Transverse colon (tissue), 4 donors: ENCODE data around the gene AP3B1. TPM values are rescaled to one million over a fixed set of nuclear protein-coding genes. Genes with fewer than 3 reads are reported as not detected.

Source experiments
- DNase-seq: peaks from one replicate; pipeline ENCODE4 v3.0.0-alpha.2; 2019
- H3K27ac ChIP-seq, 4 donors: fragments of 200-600 bp; sonication (generic); 2 replicates each; pipeline ENCODE4 v1.5.1; 2016 to 2018; ENCODE audit warnings: inconsistent platforms in 4 of 4
- H3K27me3 ChIP-seq: fragments of 200-600 bp; sonication (generic); 2 replicates; pipeline ENCODE4 v1.5.1; 2017; ENCODE audit warnings: inconsistent platforms
- H3K36me3 ChIP-seq, 4 donors: fragments of 200-600 bp; sonication (generic); 2 replicates each; pipeline ENCODE4 v1.5.1; 2017 to 2019; ENCODE audit warnings: inconsistent platforms in 4 of 4
- H3K4me1 ChIP-seq, 4 donors: fragments of 200-600 bp; sonication (generic); 2 replicates each; pipeline ENCODE4 v1.5.1; 2017 to 2020; ENCODE audit warnings: inconsistent platforms in 4 of 4
- H3K4me3 ChIP-seq, 4 donors: fragments of 200-600 bp; sonication (generic); 1 replicate in 1 of 4; 2 replicates in 3 of 4; pipeline versions ENCODE4 v1.5.1 to v1.6.1; 2017 to 2019; ENCODE audit warnings: inconsistent platforms in 4 of 4
- H3K9me3 ChIP-seq, 2 donors: fragments of 200-600 bp; sonication (generic); 2 replicates each; pipeline ENCODE4 v1.5.1; 2017 to 2019; ENCODE audit warnings: inconsistent platforms in 2 of 2
- EP300 ChIP-seq: sonication (generic); formaldehyde crosslinking; IDR thresholded peaks from one replicate; pipeline ENCODE4 v1.6.1; 2017; ENCODE audit warnings: antibody characterized with exemption, low read depth
- POLR2A ChIP-seq: fragments of 450-650 bp; IDR thresholded peaks from one replicate; pipeline ENCODE4 v1.6.1; 2016; ENCODE audit warnings: antibody characterized with exemption, mild to moderate bottlenecking, moderate library complexity
- POLR2AphosphoS5 ChIP-seq, 3 donors: sonication (generic); formaldehyde crosslinking; IDR thresholded peaks; one replicate each; pipeline ENCODE4 v1.6.1; 2016; ENCODE audit warnings: antibody characterized with exemption in 3 of 3
- WGBS, 2 donors: methylation state at CpG; one replicate each; pipeline ENCODE4 v1.1.5; 2018; ENCODE audit warnings: low coverage in 1 of 2; 5-methylcytosine and 5-hydroxymethylcytosine counted together
- in situ Hi-C, 4 donors: fragments of 200-750 bp; cut with MboI; loops; one replicate each; pipeline versions ENCODE4 v1.15.0 to v1.15.1; 2017; ENCODE audit warnings: low sequenced_read_pairs in 3 of 4, low pct_ligation_motif_present in 1 of 4, low pct_unique_long_range_greater_than_20kb in 1 of 4
- intact Hi-C: fragments of 100-400 bp; cut with DNase I; formaldehyde crosslinking; loops from one replicate; pipeline ENCODE4 v1.15.1; 2023; ENCODE audit warnings: low total_unique reads
- total RNA-seq, 4 donors: library from RNA; depleted of rRNA; stranded (reverse); fragments of >200 nt; gene quantifications; one replicate each; pipeline ENCODE4 v1.1.0, GENCODE V29; 2016
- TF ChIP-seq, protein P1 (sequence below), 5 experiments: fragments of 200-600 bp in 3 of 5; fragments of 450-650 bp in 2 of 5; sonication (generic) in 3 of 5; IDR thresholded peaks; 1 replicate in 2 of 5; 2 replicates in 3 of 5; pipeline ENCODE4 v1.5.1; 2016 to 2017; ENCODE audit warnings: antibody characterized with exemption in 5 of 5, inconsistent platforms in 3 of 5, mild to moderate bottlenecking in 2 of 5, moderate library complexity in 1 of 5

Gene AP3B1
- total RNA-seq, 4 donors from 2014 or later: 45.7 to 61.3 (median 53.4) TPM

DNA sequence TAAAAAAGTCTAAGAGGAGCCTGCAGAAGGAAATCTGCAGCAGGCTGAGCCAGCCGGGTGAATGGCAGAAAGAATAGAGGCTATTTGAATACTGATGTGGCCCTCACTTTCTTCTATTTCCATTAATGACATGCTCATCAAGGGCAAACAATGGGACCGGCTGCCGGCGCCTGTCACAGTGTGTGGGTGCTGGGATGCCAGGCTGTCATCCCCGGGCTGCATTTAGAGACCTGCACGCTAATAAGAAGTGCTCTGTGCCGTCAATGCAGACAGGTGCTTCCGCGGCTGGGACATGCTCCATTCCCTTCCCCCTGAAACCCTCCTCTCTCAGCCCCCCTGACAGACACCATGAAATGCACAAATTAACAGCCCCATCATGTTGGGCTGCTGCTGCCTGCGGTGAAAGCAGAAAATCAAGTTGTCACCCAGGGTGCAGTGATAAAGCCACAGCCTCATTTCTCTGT, 300.6 kb downstream of the AP3B1 start:
- DNase-seq: no peak
- H3K4me1 ChIP-seq: peaks cover 0 to 17% (median 4%) of the 10 kb centered on the region in 4 donors
- H3K9me3 ChIP-seq: no peaks in the 10 kb centered on the region
- H3K4me3 ChIP-seq: no peak overlapping the region
- 83 to 94% methylated on average over 1 to 10 of the region's 10 CpGs for WGBS, 2 donors
- in situ Hi-C loops: no loop called here
- H3K27ac ChIP-seq: no peak overlapping the region
- intact Hi-C loops: no loop called here
- no peak for TF ChIP-seq POLR2A
- TF ChIP-seq EP300: no peak
- TF ChIP-seq, protein P1, sequence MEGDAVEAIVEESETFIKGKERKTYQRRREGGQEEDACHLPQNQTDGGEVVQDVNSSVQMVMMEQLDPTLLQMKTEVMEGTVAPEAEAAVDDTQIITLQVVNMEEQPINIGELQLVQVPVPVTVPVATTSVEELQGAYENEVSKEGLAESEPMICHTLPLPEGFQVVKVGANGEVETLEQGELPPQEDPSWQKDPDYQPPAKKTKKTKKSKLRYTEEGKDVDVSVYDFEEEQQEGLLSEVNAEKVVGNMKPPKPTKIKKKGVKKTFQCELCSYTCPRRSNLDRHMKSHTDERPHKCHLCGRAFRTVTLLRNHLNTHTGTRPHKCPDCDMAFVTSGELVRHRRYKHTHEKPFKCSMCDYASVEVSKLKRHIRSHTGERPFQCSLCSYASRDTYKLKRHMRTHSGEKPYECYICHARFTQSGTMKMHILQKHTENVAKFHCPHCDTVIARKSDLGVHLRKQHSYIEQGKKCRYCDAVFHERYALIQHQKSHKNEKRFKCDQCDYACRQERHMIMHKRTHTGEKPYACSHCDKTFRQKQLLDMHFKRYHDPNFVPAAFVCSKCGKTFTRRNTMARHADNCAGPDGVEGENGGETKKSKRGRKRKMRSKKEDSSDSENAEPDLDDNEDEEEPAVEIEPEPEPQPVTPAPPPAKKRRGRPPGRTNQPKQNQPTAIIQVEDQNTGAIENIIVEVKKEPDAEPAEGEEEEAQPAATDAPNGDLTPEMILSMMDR (IDR thresholded peaks at IDR 0.05): no peak
- no peak for TF ChIP-seq POLR2AphosphoS5 (IDR thresholded peaks at IDR 0.05)
- H3K36me3 ChIP-seq: peaks cover 0 to 6% (median 0%) of the 10 kb centered on the region in 4 donors
- H3K27me3 ChIP-seq: no peaks in the 10 kb centered on the region

DNA sequence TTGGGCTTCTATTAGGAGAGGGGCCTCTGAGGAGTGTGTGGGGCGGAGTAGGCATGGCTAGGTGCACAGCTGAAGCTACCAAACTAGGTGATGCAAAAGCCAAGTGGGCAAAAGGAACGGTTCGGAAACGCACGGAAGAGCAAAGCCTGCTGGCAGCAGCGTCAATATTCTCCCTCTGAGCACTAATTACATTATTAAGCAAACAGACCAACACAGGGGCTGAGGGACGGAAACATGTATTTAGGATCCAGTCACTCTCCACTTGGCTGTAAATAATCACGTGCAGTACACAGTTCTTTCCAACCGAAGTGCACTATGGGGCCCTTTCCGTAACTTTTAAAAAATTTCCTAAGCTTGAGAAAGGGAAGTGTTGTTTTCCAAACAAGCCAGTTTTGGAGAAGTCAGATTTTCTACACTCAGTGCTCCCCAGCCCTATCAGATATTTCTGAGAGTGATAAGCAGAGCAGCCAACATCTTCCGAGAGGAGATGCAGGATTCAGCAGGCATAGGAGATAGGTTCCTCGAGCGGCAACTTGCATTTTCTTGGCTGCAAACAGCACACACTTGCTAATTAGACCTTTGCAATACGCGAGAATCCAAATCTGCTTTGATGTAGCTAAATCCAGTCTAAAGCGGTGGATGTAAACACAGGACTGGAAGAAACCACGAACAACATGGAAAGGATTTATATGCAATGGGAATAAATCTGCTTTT, 301.2 kb downstream of the AP3B1 start:
- in situ Hi-C loops: no loop called here
- no peak for DNase-seq
- H3K27me3 ChIP-seq: no peaks in the 10 kb centered on the region
- 89 to 91% methylated on average over 7 to 17 of the region's 17 CpGs for WGBS, 2 donors
- H3K4me1 ChIP-seq: peaks cover 0 to 17% (median 4%) of the 10 kb centered on the region in 4 donors
- TF ChIP-seq POLR2A (no peak), EP300 (no peak), POLR2AphosphoS5 (IDR thresholded peaks at IDR 0.05) (no peak)
- TF ChIP-seq, protein P1 (IDR thresholded peaks at IDR 0.05): no peak
- no peaks in the 10 kb centered on the region for H3K9me3 ChIP-seq
- H3K4me3 ChIP-seq: no peak overlapping the region
- H3K27ac ChIP-seq: no peak overlapping the region
- intact Hi-C loops: no loop called here
- peaks cover 0 to under 1% (median 0%) of the 10 kb centered on the region in 4 donors for H3K36me3 ChIP-seq

- peaks cover 0 to 17% (median 4%) of the 10 kb centered on the region in 4 donors for H3K4me1 ChIP-seq
- no peaks in the 10 kb centered on the region for H3K9me3 ChIP-seq
- WGBS, 2 donors: 81% methylated on average over 5 of the region's 5 CpGs; no CpG with 5 or more reads in 1 of the 2 donors
- intact Hi-C loops (no loop called here), in situ Hi-C loops (no loop called here)
- DNase-seq: no peak
- TF ChIP-seq POLR2AphosphoS5 (IDR thresholded peaks at IDR 0.05): no peak
- no peak for TF ChIP-seq EP300
- no peak for TF ChIP-seq POLR2A
- TF ChIP-seq, protein P1 (IDR thresholded peaks at IDR 0.05): no peak
- H3K27ac ChIP-seq: no peak overlapping the region
- H3K4me3 ChIP-seq: no peak overlapping the region
- no peaks in the 10 kb centered on the region for H3K27me3 ChIP-seq
- no peaks in the 10 kb centered on the region for H3K36me3 ChIP-seq
Measured at GRCh38 chr5:77991084-77991483, 303.4 kb downstream of the AP3B1 start.

GRCh38 chr5:77990020-77990419, 304.5 kb downstream of the AP3B1 start:
- H3K27me3 ChIP-seq: no peaks in the 10 kb centered on the region
- H3K36me3 ChIP-seq: no peaks in the 10 kb centered on the region
- WGBS, 2 donors: 93% methylated on average over 3 of the region's 3 CpGs; no CpG with 5 or more reads in 1 of the 2 donors
- in situ Hi-C loops (no loop called here), intact Hi-C loops (no loop called here)
- no peaks in the 10 kb centered on the region for H3K9me3 ChIP-seq
- no peak overlapping the region for H3K27ac ChIP-seq
- TF ChIP-seq POLR2AphosphoS5 (IDR thresholded peaks at IDR 0.05) (no peak), POLR2A (no peak), EP300 (no peak)
- TF ChIP-seq, protein P1 (IDR thresholded peaks at IDR 0.05): no peak
- no peak overlapping the region for H3K4me3 ChIP-seq
- no peak for DNase-seq
- H3K4me1 ChIP-seq: peaks cover 0 to 11% (median 0%) of the 10 kb centered on the region in 4 donors
